ENCODE measurements around the gene EMC6.
A peak's percentile ranks its signal among the peaks of the same experiment; 100 is the strongest.

EMC6 gene

DNA sequence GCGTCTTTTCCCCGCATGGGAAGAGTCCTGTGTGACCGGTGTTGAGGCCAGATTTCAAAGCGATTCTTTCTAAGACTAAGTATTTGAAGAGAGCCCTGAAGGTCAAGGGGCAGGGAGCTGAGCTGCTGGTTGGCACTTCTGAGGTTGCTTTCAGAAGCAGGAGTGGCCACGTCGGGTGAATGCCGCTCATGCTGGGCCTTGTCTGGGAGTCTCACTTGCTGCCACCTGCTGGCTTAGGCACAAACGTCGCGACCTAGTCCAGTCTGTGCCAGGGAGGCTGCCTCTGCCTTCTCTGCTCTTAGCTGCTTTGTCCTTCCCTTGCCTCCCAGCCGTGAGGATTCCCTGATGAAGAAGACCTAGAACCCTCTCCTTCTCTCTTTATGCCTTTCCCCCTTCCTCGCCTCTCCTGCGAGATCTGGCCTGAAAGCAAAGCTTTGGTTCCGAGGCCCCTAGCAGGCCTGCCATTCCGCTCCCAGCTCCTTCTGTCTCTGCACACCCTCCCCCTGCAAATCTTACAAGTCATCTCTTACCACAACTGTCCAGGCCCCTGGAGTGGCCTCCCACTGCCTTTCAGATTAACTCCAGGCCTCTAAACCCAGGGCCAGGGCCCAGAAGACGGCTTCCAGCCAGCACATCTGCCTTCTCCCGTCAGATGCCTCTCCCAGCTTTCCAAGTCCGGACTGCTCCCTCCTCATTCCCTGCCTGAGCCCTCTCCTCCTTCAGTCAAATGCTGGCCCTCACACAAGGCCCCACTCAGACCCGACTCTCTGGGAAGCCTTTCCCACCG is 20.6 kb upstream of the EMC6 start:
- peak; percentile 45 for DNase-seq

DNA sequence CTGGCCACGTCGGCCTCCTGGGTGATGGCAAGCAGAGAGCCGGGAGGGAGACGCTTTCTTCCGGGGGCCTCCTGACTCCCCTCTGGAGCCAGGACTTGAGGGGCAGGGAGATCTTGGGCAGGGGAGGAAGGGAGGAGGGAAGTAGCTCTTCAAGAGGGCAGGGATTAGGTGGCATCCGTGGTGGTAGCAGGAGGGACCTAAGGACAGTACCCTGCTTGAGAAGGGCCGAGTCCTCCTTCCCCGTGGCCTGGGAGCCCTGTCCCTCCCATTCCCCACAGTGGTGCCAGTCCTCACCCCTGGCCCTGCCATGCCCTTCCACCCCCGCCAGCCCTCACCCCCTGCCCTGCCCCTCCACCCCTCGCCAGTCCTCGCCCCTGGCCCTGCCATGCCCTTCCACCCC is 12.8 kb upstream of the EMC6 start:
- DNase-seq, result no peak

DNA sequence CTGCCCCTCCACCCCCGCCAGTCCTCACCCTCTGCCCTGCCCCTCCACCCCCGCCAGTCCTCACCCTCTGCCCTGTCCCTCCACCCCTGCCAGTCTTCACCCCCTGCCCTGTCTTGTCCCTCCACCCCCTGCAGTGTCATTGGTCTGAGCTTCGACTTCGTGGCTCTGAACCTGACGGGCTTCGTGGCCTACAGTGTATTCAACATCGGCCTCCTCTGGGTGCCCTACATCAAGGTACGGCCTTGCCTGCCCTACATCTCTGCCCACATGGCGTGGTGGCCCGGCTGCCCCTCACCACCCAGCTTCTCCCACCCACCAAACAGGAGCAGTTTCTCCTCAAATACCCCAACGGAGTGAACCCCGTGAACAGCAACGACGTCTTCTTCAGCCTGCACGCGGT is 12.3 kb upstream of the EMC6 start:
- no peak for DNase-seq

DNA sequence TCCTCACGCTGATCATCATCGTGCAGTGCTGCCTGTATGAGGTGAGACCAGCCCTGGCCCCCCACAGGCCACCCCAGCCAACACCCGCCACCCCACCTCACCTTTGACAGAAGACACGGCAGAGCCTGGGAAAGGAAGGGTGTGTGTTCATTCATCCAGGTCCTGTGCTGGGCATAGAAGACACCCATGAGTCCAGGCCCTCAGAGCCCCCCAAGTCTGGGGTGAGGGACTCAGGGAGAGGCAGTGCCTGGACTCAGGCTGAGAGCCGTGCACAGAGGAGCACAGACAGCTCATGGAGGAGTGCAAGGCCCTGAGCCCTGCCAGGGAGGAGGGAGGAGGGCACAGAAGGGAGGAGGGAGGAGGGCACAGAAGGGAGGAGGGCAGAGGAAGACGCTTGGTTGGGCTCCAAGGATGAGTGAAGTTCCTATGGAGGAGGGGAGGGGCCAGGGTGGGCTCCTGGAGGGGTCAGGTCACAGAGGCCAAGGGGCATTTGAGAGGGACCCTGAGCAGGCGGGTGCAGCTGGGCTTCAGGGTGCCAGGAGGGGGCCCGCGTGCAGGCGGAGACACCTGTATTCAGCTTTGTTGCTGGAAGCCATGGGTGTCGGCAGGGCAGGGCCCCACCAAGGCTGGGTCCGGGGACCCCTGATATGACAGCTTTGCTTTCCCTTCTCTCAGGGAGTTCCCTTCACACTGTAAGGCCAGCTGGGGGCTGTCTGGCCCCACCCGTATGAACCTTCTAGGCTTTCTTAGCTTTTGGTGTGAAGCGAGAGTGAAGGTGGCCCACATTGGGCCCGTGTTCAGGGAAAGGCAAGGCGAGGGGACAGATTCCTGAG is 11.6 kb upstream of the EMC6 start:
- no peak for DNase-seq

DNA sequence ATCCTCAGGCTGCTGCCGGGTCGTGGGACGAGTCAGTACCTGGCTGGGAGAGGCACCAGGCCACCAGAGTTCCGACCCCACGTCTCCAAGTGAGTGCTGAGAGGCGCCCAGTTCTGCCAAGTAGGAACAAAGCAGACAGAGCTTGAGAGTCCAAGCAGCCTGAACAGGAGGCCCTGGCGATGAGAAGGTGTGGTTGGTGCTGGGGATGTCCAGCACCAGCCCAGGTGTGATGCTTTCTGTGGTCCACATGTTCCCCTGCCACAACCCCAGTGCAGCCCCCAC is 11.1 kb upstream of the EMC6 start:
- DNase-seq, result no peak

DNA sequence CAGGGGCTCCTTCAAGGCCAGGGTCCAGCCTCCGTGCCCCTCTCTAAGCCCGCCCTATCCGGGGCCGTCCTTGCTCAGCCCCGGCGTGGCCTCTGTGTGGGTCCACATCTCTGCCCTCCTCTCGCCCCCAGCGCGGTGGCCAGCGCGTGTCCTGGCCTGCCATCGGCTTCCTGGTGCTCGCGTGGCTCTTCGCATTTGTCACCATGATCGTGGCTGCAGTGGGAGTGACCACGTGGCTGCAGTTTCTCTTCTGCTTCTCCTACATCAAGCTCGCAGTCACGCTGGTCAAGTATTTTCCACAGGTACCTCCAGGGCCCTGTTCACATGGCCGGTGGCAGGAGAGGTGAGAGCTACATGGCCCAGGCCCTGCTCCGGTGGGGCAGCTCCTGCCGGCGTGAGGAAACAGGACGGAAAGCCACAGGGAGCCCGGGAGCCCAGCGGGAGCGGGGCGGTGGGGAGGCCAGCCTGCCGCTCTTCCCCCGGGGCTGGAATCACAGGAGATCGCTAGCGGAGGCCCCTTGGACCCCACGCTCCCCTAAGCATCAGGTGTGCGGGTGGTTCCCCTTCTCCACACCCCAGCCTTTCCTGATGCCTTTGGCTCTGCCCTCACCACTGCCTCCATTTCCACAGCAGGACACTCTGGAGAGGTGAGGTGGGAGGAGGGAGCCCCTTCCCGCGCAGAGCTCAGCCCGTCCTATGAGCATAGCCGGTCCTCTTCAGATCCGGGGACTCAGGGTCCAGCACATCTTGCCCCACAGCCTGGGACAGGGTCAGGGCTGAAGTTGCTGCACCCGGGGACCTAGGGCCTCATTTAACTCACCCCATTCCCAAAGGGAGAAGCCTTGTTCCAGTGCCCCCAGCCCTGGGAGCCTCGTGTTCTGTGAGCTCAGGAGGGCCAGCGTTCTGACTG is 10.5 kb upstream of the EMC6 start:
- DNase-seq, result no peak

DNA sequence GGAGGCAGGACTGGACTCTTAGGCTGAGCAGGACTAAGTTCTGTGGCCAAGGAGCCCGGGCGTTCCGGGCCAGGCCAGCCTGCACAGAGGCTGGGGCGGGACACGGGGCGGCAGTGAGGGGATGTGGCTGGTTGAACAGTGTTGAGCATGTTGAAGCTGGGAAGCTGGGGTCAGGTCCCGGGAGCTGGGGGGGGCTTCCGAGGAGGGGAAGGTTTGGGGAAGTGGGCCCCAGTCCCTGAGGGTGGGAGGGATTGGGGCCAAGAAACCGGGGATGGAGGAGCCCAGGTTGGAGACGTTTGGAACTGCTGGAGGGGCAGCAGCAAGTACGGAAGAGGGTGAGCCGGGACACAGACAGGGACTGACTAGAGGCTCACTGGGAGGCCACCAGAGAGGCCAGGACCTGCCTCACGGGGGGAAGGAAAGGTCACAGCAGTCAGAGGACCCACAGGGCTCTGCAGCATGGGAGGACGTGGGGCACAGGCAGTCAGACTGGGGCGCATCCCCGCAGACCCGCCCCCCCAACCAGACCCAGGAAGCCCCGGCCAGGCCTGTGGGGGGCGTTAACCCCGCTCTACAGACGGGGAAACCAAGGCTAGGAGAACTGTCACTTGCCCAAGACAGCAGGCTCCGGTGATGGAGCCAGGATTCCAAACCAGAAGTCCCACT is 9.7 kb upstream of the EMC6 start:
- DNase-seq, result no peak

DNA sequence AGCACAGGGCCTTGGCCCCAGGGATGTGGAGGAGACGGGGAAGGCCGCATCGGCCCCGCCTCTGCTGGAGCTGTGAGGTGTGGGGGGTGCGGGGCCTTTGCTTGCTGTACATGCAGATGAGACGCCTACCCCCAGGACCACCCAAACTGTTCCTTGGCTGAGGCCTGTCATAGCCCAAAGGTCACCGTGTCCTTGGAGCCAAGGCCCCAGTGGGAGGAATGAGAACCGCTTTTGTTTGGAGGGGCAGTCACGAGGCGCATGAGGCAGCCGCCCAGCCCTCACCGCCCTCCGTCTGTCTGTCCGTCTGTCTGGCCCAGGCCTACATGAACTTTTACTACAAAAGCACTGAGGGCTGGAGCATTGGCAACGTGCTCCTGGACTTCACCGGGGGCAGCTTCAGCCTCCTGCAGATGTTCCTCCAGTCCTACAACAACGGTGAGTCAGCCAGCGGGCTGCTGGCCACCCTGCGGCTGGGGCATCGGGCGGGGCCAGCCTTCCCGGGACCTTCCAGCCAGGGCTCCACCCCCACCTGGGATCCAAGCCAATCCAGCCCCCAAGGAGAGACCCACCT is 9.0 kb upstream of the EMC6 start:
- no peak for DNase-seq

DNA sequence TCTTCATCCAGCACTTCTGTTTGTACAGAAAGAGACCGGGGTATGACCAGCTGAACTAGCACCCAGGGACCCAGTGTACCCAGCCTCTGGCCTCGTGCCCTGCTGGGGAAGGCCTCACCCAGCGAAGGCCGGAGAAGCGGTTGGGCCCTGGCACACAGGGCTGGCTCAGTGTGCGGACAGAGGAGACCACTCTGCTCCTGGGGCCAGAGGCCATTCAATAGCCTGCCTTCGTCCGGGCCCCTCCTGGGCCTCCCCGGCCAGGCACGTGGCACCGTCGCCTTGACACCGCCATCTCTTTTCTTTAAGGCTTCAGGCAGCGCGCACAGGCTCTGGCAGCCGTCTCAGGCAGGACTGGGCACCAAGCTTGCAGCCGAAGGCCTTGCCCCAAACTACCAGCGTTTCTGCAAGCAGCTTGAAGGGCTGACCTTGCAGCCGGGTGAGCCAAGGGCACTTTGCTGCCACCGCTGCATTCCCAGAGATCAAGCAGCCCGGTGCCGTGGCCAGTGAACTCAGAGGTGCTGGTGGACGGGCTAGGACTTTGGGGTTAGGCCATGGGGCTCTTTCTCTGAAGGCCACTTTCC is 8.2 kb upstream of the EMC6 start:
- DNase-seq, result no peak

GRCh38 chr17:3663102-3664011 is 5.3 kb upstream of the EMC6 start:
- DNase-seq, result no peak

- DNase-seq, result no peak
Observed at GRCh38 chr17:3665834-3666233, 2.8 kb upstream of the EMC6 start.

DNA sequence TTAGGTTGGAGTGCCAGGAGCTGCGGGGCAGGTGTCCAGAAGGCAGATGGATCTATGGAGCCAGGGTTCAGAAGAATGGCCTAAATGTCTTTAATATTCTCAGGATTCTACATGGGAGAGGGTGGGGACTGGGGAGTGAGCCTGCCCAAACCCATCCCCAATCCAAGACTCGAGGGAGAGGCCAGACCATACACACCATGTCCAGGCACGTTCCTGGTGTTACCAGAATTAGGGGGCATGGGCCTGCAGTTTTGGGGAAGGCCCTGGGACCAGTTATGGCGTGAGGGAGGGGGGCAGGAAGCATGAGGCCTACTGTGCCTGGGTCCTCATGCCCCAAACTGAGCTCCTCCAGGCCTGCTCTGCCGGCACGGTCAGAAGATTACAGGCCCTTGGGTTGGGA is 2.1 kb upstream of the EMC6 start:
- DNase-seq, result no peak

DNA sequence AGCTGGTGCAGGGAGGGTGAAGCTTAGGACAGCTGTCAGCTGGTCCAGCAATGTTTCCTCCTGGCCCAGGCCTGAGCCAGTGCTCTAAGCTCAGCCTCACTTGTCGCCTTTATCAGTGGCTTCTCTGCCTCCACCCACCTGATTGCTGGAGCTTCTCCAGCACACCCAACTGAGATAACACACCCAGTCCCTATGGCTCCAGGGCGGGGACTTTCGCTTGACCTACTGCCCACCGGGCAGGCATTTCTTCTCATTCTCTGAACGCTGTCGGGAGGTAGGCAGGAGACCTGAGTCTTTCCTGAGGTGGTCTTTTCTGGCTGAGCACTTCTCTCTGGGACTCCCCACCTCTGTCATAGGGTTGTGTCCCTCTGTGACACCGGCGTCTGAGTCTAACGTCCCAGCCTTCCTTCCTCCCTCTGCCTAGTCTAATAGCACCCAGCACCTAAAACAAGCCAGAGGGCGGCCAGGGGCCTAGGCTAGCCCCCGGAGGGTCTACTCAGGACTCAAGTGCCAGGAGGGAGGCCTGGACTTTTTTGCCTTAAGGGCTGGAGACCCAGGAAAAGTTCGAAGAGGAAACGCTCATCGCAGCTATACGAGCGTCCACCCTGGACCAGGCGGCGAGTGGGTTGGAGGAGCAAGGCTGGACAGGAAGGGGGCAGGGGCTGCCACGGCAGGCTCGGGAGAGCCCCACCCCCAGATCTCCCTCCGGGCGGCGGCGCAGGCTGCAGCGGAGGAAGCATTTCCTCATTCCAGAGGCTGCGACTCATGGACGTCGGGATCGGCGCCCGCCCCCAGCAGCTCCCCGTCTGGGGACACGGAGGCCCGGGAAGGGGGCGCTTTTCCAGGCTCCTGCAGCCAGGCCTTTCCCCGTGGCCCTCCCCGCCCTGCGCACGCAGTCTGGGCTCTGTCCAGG is 990 bp upstream of the EMC6 start:
- DNase-seq, result no peak

DNA sequence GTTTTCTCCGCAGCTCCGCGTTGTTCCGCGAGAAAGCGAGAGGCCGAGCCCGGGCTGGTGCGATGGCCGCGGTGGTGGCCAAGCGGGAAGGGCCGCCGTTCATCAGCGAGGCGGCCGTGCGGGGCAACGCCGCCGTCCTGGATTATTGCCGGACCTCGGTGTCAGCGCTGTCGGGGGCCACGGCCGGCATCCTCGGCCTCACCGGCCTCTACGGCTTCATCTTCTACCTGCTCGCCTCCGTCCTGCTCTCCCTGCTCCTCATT is 404 bp downstream of the EMC6 start:
- DNase-seq, result no peak

- no peak for DNase-seq
Observed at GRCh38 chr17:3669548-3669947, 936 bp downstream of the EMC6 start.

- DNase-seq, result no peak
Observed at GRCh38 chr17:3672571-3672970, 4.0 kb downstream of the EMC6 start.

DNA sequence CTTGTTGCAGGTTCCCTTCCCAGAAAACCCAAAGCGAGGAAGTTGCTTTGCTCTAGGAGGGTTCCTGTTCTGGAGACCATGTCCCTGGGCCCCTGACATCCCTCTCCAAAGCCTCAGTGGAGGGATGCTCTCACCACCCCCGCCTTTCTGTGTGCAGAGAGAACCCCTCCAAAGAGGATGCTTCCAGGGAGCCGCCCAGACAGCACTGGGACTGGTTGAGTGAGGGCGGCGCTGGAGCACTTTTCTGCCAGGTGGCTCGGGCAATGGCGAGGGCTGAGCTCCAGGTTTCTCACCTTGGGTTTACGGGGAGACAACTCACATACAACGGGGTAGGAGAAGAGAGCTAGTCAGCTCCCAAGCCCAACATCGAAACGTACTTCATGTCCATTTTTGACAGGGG is 7.3 kb downstream of the EMC6 start:
- no peak for DNase-seq

DNA sequence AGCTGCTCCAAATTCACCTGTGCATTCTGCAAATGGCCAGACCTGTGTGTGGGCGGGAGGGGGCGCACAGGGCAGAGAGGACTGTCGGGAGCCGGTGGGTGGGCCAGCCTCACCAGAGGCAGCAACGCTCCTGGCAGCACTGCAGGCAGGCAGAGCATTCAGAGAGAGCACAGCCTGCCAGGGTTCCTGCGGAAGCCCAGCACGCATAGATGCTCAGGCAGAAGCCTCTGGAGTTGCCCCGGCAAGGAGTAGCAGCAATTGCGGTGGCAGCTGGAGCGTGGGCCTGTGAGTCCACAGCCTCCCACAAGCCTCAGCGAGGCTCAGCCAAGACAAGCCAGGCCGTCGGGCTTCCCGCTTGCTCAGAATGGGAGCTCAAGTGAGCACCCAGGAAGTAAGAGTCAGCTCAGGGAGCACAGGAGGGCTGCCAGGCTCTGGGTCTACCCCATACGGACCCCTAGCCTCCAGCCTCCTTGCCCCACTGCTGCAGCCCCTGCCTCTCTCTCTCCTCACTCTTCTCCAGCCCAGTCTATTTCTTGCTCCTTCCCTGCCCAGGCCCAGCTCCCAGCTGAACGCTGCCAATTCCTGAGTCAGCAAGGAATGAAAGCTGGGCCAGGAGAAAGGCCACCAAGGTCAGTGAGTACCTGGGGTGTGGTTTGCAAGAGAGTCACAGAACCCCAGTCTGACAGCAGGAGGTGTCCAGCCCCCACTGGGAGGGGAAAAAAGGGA is 9.6 kb downstream of the EMC6 start:
- no peak for DNase-seq
